Measurements from ENCODE around the gene BTBD19.
"Not testable (repeated sequence)": the region's sequence is repeated elsewhere in the genome, so short reads cannot be mapped to it uniquely, and the experiment has no call there.

BTBD19 gene

DNA sequence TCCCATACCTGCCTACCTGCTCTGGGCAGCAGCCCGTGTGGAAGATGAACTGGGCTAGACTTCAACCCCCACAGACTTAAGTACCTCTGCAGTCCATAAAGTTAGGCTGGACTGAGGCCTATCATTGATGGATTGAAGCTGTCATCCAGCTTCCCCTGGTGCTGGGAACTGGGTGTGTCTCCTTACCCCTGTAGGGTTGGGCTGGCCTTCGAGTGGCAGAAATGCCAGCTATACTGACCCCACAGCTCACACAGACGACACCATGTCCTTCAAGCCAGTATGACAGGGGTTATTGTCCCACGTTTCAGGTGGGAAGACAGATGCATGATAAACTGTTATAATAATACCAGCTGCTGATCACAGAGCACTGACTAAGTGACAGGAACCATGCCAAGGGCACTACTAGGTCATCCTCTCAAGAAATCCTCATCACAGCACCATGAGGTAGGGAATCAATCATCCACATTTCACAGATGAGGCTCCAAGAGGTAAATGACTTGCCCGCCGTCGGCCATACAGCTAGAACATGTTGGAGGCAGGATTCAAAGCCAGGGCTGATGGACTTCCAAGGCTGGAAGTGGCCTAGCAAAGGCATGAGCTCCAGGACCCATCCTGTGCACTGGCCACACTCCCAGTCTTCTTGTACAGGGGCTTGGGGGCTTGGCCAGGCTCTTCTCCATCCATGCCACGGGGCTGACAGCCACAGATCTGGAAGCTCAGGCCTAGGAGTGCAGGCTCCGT, 20.0 kb upstream of the BTBD19 start, which contains the start of gene BEST4:
Gene BEST4 (minus strand): TSS at position 51 of the 741 bp plus-strand sequence. CDS start 465 bp downstream, outside the sequence.
- DNase-seq = no peak

DNA sequence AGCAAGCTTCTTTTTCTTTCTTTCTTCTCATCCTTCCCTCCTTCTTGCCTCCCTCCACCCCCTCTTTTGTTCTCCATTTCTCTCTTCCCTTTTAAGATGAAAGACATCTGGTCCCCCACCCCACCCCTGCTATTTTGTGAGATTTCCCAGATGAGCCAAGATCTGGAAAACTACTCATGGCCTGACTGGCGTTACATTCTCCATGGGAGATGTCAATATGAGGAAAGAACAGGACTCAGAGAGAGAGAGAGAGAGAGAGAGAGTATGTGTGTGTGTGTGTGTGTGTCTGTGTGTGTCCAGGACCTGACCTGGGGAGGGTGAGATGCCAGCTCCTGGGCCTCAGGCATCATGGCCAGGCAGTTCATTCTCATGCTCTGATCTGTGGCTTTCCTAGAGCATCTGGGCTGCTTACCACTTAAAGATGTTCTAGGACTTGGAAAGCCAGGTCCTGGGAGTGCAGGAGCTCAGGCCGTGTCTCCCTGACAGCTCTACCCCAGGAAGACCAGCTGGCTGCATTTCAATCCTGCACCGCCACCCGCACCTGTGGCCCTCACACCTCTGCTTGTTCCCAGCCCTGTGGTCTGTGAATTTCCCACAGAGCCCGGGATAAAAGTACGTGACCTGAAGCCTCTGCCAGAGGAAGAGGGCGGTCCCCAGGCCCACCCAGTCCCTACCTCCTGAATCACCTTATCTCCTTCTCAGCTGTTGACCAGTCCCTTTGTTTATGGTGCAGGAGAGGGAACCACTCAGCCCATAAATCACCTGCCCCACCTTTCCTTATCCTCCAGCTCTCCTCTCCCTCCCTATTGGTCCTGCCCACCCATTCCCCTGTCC, 17.1 kb upstream of the BTBD19 start:
- DNase-seq = no peak

DNA sequence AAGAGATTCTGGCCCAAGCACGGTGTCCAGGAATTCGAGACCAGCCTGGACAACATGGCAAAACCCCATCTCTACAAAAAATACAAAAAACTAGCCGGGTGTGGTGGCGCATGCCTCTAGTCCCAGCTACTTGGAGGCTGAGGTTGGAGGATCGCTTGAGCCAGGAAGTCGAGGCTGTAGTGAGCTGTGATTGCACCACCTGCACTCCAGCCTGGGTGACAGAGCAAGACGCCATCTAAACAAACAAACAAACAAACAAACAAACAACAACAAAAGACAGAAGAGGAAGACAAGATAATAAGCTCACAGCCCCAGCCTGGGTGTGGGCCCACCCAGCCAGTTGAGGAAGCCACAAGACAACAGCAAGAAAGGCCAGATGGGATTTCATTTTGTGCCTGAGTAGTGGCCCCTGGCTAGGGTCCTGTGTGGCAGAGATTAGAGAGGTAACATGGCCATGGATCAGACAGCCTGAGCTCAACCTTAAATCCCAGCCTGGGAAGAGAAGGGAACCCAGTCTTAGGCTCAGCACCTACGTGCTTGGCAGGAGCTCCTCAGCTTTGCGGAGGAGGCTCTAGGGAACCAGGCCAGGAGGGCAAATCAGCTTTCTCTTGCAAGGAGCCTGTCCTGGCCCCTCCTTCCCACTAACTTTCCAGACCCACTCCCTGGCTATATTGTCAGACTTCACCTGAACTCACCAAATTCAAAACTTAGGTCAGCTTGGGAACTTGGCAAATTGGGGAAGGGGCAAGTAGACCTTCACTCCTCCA, 15.4 kb upstream of the BTBD19 start:
- no peak for DNase-seq

DNA sequence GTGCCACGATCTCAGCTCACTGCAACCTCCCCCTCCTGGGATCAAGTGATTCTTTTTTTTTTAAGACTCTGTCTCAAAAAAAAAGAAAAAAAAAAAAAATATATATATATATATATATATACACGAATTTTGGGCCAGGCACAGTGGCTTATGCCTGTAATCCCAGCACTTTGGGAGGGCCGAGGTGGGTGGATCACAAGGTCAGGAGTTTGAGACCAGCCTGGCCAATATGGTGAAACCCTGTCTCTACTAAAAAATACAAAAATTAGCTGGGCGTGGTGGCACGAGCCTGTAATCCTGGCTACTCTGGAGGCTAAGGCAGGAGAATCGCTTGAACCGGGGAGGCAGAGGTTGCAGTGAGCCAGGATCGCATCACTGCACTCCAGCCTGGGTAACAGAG, 10.4 kb upstream of the BTBD19 start:
- not testable (repeated sequence) for DNase-seq

DNA sequence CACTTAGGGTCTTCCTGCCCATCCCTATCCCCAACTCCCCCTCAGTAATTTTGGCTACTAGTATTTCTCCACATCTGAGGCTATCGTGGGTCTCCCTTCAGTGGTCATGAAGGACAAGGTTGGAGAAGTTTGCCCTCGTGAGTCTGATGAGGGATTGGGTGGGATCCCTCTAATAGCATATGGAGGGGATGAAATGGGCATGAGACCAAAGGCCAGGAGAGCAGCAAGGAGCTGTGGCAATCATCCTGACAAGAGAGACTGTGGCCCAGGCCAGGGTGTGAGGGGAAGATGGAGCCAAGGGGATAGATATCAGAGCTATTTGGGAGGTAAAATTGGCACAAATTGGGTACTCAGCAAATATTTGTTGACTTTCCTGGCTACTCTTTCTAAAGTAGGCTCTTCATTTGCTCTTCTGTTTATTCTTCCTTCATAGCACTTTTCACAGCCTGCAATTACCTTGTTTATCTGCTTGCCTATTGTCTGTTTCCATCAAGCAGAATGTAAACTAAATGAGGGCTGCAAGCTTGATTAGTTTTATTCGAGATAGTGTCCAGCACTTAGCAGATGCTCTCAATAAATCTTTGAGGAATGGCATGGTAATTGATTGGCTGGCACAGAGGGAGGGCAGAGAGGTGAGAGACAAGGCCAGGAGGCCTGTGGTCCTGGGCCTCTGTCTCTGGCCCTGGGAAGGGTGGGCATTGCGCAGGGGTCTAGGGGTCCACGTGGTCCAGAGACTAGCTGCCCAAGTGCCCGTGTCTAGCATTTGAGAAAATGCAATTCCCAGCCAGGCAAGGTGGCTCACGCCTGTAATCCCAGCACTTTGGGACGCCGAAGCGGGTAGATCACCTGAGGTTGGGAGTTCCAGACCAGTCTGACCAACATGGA, 9.6 kb upstream of the BTBD19 start:
- DNase-seq = no peak

DNA sequence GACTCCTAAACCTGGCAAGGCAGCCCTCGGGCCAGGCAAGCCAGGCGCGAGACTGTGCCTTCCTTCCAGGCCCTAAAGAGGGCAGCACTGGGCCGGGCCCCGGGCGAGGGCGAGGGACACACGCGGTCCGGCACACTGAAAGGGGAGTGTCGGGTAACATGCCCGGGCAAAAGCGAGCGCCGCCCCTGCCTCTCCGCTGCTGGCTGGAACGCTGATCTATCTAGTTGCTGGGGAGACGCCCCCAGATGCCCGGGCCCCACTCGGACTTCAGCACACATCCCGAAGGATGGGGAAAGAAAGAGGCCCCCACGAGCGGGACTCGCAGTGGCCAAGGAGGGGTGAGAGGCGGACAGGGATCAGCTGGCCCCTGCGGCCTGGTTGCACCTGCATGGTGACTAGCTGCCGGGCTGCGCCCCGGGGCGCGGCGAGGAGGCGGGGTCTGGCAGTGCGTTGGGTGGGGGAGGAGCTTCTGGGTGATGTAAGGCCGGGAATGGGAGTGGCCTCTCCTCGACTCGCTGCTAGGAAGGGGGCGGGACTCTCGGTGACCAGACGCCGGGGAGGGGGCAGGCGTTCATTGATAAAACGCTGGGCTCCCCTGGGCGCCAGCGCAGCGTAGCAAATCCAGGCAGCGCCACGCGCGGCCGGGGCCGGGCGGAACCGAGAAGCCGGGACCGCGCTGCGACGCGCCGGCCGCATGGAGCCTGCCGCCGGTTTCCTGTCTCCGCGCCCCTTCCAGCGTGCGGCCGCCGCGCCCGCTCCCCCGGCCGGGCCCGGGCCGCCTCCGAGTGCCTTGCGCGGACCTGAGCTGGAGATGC, 8.3 kb upstream of the BTBD19 start, which contains the start of gene PLK3:
Gene PLK3 (plus strand): TSS at position 608 of the 815 bp plus-strand sequence. CDS start 87 bp downstream, at position 695.
- DNase-seq = peak; percentile 98

DNA sequence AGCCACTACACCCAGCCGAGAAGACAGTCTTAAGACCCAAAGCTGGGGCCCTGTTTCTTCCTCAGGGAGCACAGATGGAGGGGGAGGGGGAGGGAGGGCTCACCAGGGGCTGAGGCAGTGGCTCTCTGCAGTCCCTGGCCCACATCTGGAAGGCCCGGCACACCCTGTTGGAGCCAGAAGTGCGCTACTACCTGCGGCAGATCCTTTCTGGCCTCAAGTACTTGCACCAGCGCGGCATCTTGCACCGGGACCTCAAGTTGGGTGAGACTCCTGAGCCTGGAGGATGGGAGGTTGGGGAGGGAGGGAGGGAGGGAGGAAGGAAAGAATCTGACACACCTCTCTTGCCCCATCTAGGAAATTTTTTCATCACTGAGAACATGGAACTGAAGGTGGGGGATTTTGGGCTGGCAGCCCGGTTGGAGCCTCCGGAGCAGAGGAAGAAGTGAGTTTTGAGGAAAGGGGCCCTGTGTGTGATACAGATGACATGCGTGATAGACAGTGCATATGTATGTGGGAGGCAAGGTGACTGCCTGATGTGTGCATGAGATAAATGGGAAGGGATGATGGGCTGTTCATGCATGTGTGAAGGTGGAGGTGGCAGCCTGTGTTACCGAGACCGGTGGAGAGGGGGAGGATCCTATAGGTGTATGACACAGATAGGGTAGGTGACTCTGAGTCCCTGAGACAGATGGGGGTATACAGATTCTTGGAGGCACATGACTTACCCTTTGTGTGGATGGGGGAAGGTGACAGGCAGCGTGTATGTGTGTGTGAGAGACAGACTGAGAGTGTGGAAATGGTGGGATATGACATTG, 6.6 kb upstream of the BTBD19 start:
- DNase-seq = peak; percentile 45

DNA sequence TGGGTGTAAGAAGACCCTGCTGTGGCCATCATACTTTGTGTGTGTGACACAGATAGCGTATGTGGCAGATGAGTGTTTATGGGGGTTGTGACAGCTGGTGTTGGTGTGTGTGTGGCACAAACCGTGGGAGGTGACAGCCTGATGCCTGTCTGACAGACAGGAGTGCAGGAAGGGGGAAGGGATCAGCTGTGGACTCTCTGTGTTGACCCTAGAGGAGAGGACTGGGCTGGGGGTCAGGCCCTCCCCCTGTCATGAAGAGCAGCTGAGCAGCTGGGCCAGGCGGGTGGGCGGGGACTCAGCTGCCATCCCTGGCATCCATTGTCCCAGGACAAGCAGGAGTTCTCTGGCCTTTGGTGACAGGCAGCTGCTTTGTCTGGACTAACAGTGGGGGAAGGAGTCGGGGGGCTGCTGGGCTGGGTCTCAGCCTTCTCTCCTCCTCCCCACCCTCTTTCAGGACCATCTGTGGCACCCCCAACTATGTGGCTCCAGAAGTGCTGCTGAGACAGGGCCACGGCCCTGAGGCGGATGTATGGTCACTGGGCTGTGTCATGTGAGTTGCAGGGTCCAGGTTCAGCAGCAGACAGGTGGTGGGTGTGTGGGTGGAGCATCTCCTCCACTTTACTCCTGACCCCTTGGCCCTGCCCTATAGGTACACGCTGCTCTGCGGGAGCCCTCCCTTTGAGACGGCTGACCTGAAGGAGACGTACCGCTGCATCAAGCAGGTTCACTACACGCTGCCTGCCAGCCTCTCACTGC, 5.8 kb upstream of the BTBD19 start:
- DNase-seq = peak; percentile 22

DNA sequence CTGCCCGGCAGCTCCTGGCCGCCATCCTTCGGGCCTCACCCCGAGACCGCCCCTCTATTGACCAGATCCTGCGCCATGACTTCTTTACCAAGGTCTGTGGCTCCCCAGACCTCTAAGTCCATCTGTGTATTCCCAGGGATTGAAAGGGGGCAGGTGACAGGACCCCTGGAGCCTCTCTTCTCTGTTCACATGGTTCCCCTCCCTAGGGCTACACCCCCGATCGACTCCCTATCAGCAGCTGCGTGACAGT, 5.3 kb upstream of the BTBD19 start:
- DNase-seq = no peak

DNA sequence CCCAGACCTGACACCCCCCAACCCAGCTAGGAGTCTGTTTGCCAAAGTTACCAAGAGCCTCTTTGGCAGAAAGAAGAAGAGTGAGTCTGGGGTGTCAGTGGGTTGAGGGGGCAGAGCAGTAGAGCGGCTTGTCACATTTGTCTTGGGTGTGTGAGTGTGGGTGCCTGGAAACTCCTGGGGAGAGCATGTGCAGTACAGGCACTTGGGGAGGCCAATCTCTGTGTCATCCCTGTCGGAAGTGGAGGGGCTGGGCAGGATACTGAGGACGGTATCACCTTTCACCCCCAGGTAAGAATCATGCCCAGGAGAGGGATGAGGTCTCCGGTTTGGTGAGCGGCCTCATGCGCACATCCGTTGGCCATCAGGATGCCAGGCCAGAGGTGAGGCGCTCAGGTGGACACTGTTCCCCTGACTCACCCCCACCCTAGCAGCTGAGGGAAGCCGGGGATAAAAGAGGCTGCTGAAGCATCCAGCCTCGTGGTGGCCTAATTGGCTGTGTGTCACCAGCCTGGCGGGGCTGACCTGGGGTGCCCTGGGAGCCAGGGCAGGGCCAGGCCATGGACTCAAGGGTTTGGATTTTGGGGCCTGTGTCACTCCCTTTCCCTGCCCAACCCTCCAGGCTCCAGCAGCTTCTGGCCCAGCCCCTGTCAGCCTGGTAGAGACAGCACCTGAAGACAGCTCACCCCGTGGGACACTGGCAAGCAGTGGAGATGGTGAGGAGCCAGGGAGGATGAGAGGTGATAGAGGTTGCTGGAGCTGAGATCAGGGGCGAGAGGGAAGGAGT, 4.8 kb upstream of the BTBD19 start:
- DNase-seq = no peak

DNA sequence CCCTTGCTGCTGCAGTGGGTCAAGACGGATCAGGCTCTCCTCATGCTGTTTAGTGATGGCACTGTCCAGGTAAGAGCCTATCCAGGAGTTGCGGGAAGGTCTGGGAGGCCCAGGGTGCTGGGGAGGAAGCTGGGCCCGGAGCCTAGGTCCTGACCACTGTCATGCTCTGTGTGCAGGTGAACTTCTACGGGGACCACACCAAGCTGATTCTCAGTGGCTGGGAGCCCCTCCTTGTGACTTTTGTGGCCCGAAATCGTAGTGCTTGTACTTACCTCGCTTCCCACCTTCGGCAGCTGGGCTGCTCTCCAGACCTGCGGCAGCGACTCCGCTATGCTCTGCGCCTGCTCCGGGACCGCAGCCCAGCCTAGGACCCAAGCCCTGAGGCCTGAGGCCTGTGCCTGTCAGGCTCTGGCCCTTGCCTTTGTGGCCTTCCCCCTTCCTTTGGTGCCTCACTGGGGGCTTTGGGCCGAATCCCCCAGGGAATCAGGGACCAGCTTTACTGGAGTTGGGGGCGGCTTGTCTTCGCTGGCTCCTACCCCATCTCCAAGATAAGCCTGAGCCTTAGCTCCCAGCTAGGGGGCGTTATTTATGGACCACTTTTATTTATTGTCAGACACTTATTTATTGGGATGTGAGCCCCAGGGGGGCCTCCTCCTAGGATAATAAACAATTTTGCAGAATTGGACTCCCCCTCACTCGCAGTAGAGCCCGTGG, 2.9 kb upstream of the BTBD19 start:
- DNase-seq = peak; percentile 16

DNA sequence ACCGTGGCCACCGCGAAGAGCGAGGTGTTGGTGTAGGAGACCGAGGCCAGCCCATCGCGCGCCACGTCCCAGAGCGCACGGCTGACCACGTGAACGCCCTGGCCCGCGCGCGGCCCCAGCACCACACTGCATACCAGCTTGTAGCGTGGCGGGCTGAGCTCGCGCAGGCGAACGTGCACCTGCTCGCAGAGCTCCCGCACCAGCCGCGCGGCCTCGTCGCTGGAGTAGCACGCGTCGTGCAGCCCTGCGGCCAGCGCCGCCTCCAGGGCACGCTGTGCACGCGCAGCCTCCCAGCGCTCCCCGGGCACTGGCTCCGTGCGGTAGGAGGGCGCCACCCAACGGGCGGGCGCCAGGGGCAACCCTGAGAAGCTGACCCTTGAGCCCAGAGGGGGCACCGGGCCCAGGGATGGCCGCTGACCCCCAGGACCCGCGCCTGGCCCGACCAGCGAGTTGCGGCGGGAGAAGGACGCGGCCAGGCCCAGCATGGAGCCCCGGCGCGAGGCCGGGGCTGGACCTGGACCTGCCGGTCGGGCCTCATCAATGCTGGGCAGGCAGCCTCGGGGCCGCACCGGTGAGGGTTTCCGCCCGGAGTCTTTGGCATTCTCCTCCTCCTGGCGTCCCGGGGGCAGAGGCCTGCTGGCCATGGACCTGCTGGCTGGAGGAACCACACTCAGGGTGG, 2.2 kb upstream of the BTBD19 start:
- peak; percentile 48 for DNase-seq

DNA sequence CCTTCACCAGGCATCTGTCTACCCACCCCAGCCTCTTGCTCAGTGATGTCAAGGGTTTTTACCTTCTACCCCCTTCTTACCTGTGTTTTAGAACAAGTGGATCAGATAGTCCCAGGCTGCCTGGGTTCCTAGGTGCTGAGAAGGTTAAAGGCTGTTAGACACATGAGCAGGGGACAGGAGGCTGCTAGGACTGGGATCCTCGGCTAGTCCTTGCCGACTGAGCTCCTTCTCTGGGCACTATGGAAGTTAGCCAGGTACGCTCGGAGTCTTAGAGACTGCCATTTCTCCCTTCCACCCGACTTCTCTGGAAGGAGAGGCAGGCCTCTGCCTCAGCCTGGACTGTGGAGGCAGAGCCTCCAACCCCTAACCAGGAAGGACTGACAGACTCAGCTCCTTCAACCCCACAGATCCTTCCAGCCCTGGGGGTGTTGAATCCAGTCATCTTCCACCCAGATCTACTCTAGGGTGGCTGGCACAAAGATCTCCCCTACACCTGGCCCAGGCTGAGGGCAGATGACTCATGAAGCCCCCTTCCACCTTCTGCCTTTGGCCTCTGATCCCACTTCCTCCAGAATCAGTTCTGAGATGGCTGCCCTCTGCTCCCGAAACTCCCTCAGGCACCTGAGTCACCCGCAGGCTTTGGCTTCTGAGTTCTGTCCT, 1.5 kb upstream of the BTBD19 start, which contains the start of gene DYNLT4:
Gene DYNLT4 (minus strand): TSS at position 648 of the 660 bp plus-strand sequence. CDS start 683 bp downstream, outside the sequence.
- DNase-seq = no peak

DNA sequence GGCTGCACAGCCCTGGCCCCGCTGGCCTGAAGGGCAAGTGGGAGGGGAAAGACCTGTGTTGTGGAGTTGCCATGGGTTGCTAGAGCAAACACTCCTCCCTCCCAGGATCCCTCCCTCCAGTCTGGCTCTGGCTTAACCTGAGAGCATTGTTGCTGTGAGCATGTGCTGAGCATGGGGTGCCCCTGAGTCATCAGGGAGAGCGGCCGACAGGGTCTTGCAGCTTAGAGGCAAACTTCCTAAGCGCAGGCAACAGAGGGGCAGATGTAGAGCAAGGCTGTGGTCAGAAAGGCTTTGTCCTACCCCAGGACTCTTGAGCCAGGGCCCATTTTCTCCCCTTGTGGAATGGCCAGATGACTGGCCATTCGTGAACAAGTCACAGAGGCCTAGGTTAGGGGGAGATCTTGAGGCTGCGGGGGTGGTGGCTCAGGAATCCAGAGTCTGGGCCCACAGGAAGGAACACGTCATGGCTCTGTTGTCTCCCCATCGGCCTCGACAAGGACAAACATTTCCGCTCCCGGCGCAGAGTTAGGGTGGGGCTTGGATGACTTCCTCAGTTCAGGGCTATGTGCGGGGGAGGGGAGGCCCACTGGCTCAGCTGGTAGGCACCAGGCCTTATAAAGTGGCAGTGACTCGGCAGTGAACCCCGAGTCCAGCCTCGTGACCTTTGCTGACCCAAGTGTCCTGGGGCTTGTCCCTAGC, 810 bp upstream of the BTBD19 start:
- DNase-seq = peak; percentile 95

DNA sequence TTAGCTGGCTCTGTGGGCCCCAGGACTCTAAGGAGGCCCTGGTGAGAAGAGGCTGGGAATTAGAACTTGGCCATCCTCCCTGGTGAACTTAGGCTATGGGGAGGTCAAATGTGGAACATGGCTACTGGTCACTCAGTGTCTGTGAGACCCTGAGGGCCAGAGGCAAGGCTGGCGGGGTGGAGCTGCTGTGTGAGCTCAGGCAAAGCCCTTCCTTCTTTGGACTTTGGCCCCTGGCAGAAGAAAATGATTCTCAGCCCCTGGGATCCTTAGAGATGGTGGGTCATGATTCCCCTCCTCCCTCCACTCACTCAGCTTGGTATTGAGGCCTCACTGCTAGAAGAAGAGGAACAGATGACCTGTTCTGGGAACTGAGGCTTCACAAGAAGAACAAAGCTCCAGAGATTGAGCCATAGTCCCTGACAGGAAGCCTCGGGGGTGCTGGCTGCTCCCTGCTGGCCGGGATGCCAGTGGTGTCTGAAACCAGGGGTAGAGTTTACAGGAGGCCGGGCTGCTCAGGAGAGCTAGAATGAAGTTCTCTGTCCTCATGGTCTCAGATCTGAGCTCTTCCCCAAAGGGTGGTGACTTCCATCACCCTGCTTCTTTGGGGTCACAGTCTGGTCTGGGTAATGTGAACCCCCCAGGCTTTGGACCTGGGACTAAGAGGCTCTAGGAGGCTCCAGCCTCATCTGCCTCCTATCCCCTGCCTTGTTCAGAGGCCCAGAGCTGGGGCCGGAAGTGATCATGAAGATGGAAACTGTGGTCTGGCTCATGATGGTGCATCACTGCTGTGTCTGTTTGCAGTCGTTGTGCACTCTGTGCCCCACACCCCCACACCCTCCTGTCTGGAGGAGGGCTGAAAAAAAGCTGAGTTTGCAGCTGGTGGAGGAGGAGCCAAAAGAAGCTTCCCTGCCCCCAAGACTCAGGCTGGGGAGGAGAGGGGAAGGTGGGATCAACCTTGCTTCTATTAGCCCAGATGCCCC, 905 bp downstream of the BTBD19 start:
- DNase-seq = peak; percentile 93
